KMS-11 (cell line): ENCODE measurements around the gene MBNL3.
"Not testable (repeated sequence)": the region's sequence is repeated elsewhere in the genome, so short reads cannot be mapped to it uniquely, and the experiment has no call there.

Experiments used
- H2AFZ ChIP-seq: fragments of 200-600 bp; sonication (generic); 2 replicates; pipeline ENCODE4 v1.6.1; 2016; ENCODE audit warnings: antibody characterized with exemption, mixed run types, low read depth
- H3K27ac ChIP-seq: fragments of 200-600 bp; sonication (generic); 2 replicates; pipeline ENCODE4 v1.6.1; 2016; ENCODE audit warnings: mild to moderate bottlenecking, mixed run types
- H3K27me3 ChIP-seq: fragments of 200-600 bp; sonication (generic); 2 replicates; pipeline ENCODE4 v1.6.1; 2017; ENCODE audit warnings: mild to moderate bottlenecking, low read depth, mixed run types, moderate library complexity; ENCODE audit not compliant: insufficient read depth
- H3K36me3 ChIP-seq: fragments of 200-600 bp; sonication (generic); 2 replicates; pipeline ENCODE4 v1.6.1; 2017; ENCODE audit warnings: mild to moderate bottlenecking, mixed run types; ENCODE audit not compliant: insufficient read depth
- H3K4me1 ChIP-seq: fragments of 200-600 bp; sonication (generic); 2 replicates; pipeline ENCODE4 v1.6.1; 2016; ENCODE audit warnings: mild to moderate bottlenecking, low read depth, mixed run types; ENCODE audit not compliant: poor library complexity, severe bottlenecking
- H3K4me2 ChIP-seq: fragments of 200-600 bp; sonication (generic); 2 replicates; pipeline ENCODE4 v1.7.0; 2016; ENCODE audit warnings: mild to moderate bottlenecking, mixed run types
- H3K4me3 ChIP-seq: fragments of 200-600 bp; sonication (generic); IDR thresholded peaks from 2 replicates; pipeline ENCODE4 v1.6.1; 2017; ENCODE audit warnings: low read depth, low read length, mixed read lengths; ENCODE audit not compliant: insufficient read depth
- H3K79me2 ChIP-seq: fragments of 200-600 bp; sonication (generic); 2 replicates; pipeline ENCODE4 v1.6.1; 2016; ENCODE audit warnings: low read depth, mixed run types; ENCODE audit not compliant: insufficient read depth
- H3K9ac ChIP-seq: fragments of 200-600 bp; sonication (generic); 2 replicates; pipeline ENCODE4 v1.6.1; 2016; ENCODE audit warnings: mild to moderate bottlenecking, mixed run types
- H4K20me1 ChIP-seq: fragments of 200-600 bp; sonication (generic); 2 replicates; pipeline ENCODE4 v1.6.1; 2016; ENCODE audit warnings: mild to moderate bottlenecking, mixed run types; ENCODE audit not compliant: insufficient read depth
- TF ChIP-seq, protein P1 (sequence below): fragments of 200-600 bp; sonication (generic); conservative IDR thresholded peaks from 2 replicates; pipeline ENCODE4 v1.6.1; 2017; ENCODE audit warnings: low read depth, mild to moderate bottlenecking, antibody characterized with exemption, low read length, moderate library complexity, mixed read lengths

MBNL3 gene

DNA sequence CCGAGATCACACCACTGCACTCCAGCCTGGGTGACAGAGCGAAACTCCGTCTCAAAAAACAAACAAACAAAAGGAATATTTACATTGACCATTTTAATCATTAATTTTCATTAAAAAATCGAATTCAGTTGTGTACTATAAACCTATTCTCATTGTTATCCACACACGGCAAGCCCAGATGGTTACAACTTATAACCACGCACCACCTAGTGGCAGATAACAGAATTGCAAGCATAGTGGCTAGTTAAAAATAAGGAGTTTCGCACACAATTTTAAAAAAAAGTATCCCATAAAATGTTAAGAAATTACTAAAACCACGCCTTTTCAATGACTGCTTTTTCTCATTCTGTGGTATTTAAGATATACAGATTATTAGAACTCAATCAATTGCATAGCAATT lies 25.4 kb downstream of the MBNL3 start:
- H3K4me2 ChIP-seq: no peak overlapping the region
- TF ChIP-seq, protein P1, sequence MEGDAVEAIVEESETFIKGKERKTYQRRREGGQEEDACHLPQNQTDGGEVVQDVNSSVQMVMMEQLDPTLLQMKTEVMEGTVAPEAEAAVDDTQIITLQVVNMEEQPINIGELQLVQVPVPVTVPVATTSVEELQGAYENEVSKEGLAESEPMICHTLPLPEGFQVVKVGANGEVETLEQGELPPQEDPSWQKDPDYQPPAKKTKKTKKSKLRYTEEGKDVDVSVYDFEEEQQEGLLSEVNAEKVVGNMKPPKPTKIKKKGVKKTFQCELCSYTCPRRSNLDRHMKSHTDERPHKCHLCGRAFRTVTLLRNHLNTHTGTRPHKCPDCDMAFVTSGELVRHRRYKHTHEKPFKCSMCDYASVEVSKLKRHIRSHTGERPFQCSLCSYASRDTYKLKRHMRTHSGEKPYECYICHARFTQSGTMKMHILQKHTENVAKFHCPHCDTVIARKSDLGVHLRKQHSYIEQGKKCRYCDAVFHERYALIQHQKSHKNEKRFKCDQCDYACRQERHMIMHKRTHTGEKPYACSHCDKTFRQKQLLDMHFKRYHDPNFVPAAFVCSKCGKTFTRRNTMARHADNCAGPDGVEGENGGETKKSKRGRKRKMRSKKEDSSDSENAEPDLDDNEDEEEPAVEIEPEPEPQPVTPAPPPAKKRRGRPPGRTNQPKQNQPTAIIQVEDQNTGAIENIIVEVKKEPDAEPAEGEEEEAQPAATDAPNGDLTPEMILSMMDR: peak; percentile 47; the same call in 1 of the 2 replicates
- H3K27me3 ChIP-seq: no peaks in the 10 kb centered on the region
- no peak overlapping the region for H3K4me3 ChIP-seq
- no peaks in the 10 kb centered on the region for H4K20me1 ChIP-seq
- H3K27ac ChIP-seq: no peak overlapping the region
- H3K4me1 ChIP-seq: no peaks in the 10 kb centered on the region
- no peaks in the 10 kb centered on the region for H3K36me3 ChIP-seq
- H3K79me2 ChIP-seq: no peaks in the 10 kb centered on the region
- no peak overlapping the region for H2AFZ ChIP-seq
- H3K9ac ChIP-seq: no peak overlapping the region

DNA sequence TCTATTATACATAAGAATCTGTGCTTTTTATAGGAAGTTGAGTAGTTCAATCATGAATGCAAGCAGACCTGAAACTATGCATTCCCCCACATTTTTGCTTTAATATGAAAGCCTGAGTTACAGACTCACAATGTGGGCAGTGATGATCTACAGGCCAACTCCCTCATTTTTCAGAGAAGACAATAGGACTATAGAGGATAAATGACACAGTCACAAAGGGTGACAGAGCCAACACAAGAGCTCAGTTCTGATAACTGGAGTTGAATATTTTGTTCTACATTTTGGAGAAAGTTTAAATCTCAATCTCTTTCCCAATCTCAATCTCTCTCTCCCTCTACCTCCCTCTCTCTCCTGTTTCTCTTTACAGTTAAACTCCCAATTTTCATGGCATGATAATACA lies 27.0 kb downstream of the MBNL3 start:
- no peak overlapping the region for H2AFZ ChIP-seq
- no peaks in the 10 kb centered on the region for H4K20me1 ChIP-seq
- H3K4me2 ChIP-seq: no peak overlapping the region
- H3K9ac ChIP-seq: no peak overlapping the region
- no peaks in the 10 kb centered on the region for H3K27me3 ChIP-seq
- no peaks in the 10 kb centered on the region for H3K36me3 ChIP-seq
- H3K4me3 ChIP-seq: no peak overlapping the region
- no peaks in the 10 kb centered on the region for H3K79me2 ChIP-seq
- no peaks in the 10 kb centered on the region for H3K4me1 ChIP-seq
- H3K27ac ChIP-seq: no peak overlapping the region
- TF ChIP-seq, protein P1: no peak

DNA sequence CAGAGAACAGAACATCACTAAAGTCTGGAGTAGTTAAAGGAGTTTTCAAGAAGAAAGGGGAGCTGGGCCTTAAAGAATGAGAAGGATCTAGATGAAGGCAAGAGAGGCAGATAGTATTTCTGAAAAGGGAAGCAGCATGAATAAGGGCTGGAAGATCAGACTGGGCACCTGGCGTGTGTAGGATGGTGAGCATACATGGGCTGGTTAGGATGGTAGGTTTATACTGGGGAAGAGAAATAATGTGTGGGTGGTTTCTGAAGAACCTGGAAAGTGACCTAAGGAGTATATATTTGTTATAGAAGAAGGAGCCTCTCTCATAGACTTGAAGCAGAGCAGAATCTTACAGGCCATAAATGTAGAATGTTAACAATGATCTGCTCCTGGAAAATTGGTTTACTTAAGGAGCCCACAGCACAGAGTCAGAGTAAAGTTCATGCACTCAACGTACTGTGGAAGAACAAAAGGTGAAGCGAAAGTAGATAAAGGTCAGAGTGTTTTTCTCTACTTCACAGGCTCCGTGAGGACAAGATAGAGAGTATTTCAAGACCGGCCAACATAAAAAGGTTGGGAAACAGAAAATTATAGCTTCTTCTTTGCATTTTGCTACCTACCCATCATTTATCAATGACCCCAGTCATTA lies 35.8 kb downstream of the MBNL3 start:
- Histone ChIP-seq H3K4me3 (no peak overlapping the region), H2AFZ (no peak overlapping the region), H3K4me2 (no peak overlapping the region), H3K9ac (no peak overlapping the region), H3K36me3 (no peaks in the 10 kb centered on the region), H4K20me1 (no peaks in the 10 kb centered on the region), H3K79me2 (no peaks in the 10 kb centered on the region), H3K27ac (no peak overlapping the region), H3K27me3 (no peaks in the 10 kb centered on the region), H3K4me1 (no peaks in the 10 kb centered on the region)
- TF ChIP-seq, protein P1: no peak

DNA sequence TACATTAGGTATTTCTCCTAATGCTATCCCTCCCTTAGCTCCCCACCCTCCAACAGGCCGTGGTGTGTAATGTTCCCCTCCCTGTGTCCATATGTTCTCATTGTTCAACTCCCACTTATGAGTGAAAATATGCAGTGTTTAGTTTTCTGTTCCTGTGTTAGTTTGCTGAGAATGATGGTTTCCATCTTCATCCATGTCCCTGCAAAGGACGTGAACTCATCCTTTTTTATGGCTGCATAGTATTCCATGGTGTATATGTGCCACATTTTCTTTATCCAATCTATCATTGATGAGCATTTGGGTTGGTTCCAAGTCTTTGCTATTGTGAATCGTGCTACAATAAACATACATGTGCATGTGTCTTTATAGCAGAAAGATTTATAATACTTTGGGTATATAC lies 42.9 kb downstream of the MBNL3 start:
- not testable (repeated sequence) for H3K27ac ChIP-seq, H3K4me2 ChIP-seq, H3K36me3 ChIP-seq, H3K27me3 ChIP-seq, H4K20me1 ChIP-seq, H3K4me3 ChIP-seq, H3K9ac ChIP-seq, H2AFZ ChIP-seq, H3K4me1 ChIP-seq, H3K79me2 ChIP-seq

DNA sequence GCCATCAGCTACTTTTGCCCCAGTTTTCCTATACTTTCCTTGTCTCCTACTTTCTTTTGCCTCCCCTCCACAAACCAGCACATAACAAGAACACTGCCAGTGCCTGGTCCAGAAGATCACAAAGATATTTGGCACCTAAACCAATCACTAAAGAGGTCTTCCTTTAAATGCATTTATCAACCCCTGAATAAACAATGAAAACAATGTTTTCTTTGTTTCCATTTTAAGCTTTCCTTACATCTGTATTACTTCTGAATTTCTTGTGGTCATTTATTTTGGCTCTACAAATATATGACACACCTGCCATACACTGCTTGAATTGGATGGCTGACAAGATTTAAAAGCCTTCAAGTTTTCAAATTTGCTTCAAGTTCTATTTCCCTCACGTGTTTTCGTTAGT lies 43.9 kb downstream of the MBNL3 start:
- Histone ChIP-seq H3K27me3 (no peaks in the 10 kb centered on the region), H3K4me1 (no peaks in the 10 kb centered on the region), H3K36me3 (no peaks in the 10 kb centered on the region), H3K27ac (no peak overlapping the region), H2AFZ (no peak overlapping the region), H3K4me2 (no peak overlapping the region), H3K4me3 (no peak overlapping the region), H3K9ac (no peak overlapping the region), H4K20me1 (no peaks in the 10 kb centered on the region), H3K79me2 (no peaks in the 10 kb centered on the region)
- TF ChIP-seq, protein P1: no peak
